GM21423 (cell line): ENCODE measurements around the gene THRSP.
"Not testable (repeated sequence)": the region's sequence is repeated elsewhere in the genome, so short reads cannot be mapped to it uniquely, and the experiment has no call there.

Experiments
- ATAC-seq: cut with Tn5 transposase; IDR thresholded peaks from one replicate; pipeline ENCODE4 v1.9.1; 2021; ENCODE audit warnings: mild to moderate bottlenecking, moderate library complexity; ENCODE audit not compliant: unreplicated experiment

The THRSP gene

DNA sequence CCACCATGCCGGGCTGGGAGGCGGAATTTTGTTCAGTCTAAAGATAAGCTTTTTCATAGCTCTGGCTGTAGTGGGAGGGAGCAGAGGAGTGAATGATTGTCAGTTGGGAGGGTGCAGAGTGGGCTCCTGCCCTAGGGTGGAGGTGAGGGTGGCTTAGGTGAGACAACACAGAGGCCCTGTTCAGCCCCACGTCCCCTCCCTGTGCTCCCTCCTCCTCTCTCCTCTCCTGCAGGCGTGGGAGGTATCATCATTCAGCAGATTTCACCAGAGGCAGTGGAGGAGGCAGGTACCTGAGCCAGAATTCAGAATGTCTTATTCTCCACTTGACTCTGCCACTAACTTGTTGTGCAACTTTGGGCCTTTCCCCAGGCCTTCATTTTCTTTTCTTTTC is 1.7 kb upstream of the THRSP start:
- no peak for ATAC-seq

DNA sequence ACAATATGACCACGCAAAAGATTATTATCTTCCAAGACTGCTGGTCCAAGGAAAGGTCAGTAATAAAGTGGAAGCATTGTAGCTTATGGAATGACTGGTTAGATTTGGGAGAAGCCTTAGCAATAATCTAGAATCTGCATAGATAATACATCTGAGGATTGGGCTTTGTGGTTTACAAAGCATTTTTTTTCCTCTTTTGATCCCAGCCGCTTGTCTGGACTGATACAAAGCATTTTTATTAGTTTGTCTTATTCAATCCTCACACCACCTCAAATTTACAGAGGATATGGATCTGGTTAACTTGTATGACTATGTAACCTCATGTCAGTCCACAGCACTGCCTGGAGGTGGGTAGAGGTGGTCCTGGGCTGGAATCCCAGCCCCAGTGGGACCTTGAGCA is 990 bp upstream of the THRSP start:
- no peak for ATAC-seq

DNA sequence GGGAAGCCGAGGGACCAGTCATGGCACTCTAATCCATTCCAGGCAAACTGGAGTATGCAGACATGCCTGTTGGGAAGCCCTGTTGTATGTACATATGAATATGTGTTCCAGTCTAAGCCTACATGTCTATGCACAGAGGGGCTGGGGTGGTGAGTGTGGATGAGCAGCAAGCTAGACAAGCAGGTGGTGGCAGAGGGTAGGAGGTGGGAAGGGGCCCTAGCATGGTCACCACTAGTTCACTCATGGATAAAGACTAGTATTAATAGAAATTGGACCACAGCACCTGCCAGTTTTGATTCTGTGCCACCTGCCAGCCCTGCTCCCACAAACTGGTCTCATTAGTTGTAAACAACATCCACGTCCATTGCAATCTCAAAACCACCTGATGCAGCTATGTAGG is 1.5 kb downstream of the THRSP start:
- ATAC-seq: no peak

DNA sequence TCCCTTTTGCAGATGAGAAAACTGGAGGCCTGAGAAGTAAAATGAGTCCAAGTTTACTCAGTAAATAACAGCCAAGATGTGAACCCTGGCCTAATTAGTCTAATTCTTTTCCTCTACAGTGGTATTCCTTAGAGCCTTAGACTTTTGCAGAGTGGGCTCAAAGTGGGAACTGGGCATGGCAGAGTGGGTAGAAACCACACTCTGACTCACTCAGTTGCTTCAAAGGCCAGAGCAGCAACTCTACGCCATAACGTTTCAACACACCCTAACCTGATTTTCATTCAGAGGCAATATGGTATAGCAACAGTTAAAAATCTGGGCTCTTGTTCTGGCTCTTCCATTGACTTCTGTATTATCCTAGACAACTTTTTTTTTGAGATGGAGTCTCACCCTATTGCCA is 2.8 kb downstream of the THRSP start:
- no peak for ATAC-seq

DNA sequence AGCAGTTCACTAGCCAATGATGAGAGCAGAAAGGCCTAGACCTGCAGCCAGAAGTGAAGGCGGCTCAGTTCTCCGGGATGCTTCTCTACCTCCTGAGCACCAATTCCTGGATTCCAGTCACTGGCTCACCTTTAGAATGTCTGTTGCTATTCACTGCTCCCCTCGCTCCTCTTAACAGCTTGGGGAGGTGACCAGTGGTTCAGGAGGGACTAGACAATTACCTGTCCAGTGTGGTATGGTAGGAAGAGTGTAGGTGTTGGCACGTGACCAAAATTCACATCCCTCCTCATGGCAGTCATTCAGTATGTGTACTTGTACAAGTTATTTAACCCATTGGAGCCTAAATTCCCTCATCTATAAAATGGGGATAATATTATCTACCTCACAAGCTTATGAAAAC is 4.0 kb downstream of the THRSP start:
- no peak for ATAC-seq

DNA sequence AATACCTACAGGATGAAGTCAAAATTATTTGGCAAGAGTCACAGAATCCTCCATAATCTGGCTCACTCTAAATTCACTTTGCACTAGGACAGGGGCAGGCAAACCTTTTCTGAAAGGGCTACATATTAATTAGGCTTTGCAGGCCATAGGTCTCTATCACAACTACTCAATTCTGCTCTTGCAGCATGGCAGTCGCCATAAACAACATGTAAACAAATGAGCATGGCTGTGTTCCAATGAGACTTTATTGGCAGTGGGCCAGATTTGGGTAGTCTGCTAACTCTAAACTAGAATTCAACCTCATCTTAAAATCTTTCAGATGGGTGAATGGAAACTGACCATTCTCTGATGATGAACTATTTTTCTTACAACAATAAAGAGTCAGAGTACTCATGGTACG is 5.8 kb downstream of the THRSP start:
- no peak for ATAC-seq

DNA sequence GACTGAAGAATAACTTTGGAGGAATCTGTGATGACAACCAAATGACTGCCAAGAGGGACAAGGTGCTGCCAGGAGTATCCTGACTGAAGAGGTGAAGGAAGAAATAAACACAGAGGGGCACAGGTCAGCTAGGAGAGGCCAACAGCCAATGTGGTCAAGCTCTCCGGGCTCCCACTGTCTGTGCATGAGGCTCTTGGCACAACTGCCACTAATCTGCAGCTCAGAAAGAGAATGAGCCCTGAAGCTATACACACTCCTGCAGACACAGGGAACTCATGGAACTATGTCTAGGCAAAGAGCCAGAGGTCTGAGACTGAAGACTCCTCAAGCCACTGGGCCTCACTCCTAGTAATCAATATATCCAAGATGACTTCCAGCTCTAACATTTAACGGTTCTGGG is 7.0 kb downstream of the THRSP start:
- ATAC-seq: no peak

DNA sequence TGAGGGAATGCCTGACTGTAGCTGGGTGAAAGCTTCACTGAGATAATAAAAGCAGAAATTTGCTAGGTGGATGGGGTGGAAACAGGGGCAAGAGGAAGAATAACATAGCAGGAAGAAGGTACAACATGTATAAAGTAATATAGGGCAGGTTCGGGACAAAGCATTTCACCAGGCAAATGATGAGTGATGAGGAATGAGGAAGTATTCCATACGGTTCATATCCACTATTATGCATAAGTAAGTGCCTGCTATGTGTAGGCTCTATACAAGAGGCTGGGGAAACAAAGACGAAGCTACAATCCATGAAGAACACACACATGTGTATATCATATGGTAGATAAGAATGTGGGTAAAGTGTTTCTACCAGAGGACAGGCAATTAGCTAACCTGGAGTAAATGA is 8.1 kb downstream of the THRSP start:
- no peak for ATAC-seq

DNA sequence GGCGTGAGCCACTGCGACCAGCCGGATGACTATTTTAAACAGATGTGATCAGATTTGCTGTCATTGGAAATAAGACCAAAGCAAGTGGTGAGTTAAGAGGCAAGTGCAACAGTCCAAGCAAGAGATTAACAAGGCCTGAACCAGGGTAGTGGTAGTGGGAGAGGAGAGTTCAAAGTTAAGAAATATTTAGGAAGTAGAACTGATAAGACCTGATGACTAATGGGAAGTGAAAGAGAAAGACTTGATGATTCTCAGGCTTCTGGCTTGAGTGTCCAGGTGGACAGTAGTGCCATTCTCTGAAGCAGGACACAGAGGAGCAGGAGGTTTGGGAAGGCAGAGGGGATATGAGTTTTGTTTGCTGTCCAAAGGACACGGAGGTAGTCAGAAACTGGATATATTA is 8.8 kb downstream of the THRSP start:
- ATAC-seq: no peak

DNA sequence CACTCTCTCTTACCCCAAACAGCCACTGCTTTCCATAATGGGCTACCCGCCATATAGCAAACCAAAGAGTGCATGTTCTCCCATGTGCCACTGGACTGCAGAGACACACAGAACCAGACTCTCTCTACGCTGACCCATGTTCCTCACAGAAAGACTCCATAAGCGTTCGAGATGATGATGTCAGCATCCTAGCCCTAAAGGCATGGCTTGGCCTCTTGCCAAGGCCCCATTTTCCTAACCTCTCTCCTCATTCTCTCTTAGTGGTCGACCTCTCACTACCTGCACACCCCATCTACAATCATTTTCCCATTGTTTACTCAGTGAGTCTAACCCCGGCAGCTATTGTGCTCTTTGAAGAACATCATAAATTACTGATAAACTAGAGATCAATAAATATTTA is 11.1 kb downstream of the THRSP start:
- ATAC-seq: no peak

DNA sequence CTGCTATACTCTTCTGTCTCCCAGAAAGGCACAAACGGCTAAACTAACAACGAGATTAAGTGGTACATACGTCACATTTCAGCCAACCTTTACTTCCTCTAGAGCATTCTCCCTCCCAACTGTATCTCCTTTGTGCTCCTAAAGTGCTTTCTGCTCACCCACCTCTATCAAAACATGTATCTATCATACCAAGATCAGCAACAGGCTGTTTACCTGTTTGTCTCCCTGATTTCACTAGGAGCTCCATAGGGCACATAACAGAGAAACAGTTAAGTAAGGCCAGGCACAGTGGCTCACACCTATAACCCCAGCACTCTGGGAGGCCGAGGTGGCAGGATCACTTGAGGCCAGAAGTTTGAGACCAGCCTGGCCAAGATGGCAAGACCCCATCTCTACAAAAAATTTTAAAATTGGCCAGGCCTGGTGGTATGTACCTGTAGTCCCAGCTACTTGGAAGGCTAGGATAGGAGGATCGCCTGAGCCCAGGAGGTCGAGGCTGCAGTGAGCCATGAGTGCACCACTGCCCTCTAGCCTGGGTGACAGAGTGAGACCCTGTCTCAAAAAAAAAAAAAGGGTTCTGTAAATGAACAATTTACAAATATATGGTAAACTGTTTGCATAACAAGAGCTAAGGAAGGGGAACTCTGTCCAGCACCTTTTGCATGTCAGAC is 13.2 kb downstream of the THRSP start:
- ATAC-seq: no peak

DNA sequence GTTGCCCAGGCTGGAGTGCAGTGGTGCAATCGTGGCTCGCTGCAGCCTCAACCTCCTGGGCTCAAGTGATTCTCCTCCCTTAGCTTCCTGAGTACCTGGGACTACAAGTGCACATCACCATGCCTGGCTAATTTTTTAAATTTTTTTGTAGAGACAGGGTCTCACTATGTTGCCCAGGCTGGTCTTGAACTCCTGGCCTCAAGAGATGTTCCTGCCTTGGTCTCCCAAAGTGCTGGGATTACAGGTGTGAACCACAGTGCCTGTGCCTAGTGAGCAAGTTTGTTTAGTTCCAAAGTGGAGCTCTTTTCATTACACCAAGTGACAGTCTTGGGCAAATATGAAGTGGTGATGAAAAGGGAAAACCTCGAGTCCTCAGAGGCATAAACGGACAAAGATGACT is 13.9 kb downstream of the THRSP start:
- not testable (repeated sequence) for ATAC-seq

DNA sequence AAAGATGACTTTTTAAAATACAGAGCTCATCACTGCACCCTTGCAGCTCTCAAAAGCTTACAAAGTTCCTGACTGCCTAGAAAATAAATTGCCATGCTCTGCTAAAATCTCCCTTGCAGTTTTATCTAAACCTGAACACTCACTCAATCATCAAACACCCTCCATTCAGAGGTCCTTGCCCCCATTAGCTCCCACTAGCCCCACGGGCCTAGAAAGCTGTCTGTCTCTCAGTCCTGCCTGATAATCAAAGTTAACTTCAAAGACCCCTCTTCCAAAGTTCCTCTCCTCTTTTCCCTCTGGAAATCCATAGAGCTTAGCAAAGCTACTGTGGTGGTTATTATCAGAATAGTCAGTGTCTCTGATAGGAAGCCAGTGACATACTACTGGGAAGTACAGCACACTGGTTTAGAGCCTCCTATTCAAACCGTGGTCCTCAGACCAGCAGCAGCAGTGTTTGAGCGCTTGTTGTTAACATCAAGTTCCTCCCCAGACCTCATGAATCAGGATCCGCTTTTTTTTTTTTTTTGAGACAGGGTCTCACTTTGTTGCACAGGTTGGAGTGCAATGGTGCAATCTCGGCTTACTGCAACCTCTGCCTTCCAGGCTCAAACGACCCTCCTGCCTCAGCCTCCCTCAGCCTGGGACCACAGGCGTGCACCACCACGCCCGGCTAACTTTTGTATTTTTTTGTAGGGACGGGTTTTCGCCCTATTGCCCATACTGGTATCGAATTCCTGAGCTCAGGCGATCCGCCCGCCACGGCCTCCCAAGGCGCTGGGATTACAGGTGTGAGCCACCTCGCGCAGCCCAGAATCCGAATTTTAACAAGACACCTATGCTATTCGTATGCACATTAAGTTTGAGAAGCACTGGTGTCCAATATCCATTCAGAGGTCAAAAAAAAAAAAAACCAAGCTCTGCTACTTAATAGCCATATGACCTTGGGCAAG is 14.8 kb downstream of the THRSP start:
- ATAC-seq: no peak

DNA sequence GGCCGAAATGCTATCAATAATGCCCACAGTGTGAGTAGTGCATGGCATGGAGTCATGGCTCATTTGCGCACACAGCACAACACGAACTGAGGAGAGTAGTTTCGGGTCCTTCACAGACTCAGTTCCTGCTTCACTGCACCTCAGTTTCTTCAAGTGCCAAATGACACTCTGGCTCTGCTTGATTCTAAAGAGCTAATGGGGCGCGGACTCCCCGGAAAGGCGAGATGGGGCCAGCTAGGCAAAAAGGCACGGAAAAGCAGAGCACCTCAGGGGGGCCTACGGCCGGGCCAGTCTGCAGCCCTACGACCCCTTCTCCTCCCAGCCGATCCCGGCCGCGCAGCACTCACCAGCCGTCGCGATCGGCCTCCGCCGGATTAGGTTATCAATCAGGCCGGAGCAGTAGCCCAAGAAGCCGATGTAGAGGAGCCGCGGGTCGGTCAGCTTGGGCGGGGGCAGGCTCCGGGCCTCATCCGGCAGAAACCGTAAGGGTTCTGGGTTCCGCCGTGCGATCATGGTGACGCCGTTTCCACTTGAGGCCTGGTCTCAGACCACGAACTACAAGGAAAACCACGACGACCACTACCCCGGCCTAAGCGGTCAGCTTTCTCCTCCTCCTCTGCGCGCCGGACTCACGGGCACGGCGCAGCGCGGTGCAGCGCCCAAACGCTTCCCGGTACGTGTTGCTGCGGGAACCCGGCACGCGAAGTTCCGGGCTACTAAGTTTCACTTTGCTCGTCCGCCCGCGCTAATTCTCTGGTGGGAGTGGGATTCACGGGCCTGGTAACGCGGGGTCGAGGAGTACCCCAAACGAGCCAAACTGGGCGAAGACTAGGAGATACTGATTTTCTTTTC is 15.8 kb downstream of the THRSP start, which contains the start of gene NDUFC2:
Gene NDUFC2 (minus strand): TSS at position 631 of the 852 bp plus-strand sequence. CDS start 118 bp downstream, at position 513.
- ATAC-seq: peak; percentile 74

DNA sequence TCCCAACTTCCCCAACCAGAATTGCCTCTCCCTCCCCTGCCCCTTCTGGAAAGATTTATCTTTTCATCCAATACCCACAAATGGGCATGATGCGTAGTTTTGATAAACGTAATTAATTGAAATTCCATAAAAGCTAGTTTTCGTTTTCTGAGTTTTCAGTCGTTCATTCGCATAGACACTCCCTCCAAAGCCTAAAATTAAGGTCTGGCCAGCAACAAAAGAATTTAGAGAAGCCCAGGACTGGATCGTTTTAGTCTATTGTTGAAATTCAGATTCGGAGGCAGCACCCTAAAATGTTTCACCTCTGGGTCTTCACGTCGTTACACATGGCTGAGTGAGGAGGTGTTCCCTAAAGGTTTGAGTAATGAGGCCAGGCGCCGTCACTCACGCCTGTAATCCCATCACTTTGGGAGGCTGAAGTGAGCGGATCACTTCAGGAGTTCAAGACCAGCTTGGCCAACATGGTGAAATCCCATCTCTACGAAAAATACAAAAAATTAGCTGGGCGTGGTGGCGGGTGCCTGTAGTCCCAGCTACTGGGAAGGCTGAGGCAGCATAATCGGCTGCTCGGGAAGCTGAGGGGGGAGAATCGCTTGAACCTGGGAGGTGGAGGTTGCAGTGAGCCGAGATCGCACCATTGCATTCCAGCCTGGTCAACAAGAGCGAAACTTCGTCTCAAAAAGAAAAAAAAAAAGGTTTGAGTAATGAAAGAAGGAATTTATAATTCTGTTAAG is 16.6 kb downstream of the THRSP start:
- no peak for ATAC-seq

DNA sequence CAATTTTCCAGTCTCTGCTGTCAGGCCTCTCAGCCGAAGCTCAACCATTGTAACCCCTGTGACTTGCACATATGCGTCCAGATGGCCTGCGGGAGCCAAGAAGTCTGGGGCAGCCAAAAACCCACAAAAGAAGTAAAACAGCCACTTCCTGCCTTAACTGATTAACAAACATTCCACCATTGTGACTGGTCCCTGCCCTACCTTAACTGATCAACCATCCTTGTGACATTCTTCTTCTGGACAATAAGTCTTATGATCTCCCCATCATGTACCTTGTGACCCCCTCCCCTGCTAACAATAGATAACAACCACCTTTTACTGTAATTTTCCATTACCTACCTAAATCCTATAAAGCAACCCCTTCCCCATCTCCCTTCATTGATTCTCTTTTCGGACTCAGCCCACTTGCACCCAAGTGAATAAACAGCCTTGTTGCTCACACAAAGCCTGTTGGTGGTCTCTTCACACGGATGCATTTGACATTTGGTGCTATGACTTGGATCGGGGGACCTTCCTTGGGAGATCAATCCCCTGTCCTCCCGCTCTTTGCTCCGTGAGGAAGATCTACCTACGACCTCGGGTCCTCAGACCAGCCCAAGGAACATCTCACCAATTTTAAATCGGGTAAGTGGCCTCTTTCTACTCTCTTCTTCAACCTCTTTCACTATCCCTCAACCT is 17.3 kb downstream of the THRSP start:
- ATAC-seq: no peak

DNA sequence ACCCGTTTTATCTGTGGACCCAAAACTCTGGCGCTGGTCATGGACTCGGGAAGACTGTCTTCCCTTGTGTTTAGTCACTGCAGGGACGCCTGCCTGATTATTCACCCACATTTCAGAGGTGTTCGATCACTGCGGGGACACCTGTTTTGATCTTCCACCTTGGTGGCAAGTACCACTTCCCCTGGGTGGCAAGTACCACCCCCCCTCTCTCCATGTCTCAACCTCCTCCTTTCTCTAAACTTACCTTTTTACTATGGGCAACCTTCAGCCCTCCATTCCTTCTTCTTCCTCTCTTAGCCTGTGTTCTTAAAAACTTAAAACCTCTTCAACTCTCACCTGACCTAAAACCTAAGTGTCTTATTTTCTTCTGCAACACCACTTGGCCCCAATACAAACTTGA is 17.9 kb downstream of the THRSP start:
- ATAC-seq: no peak

DNA sequence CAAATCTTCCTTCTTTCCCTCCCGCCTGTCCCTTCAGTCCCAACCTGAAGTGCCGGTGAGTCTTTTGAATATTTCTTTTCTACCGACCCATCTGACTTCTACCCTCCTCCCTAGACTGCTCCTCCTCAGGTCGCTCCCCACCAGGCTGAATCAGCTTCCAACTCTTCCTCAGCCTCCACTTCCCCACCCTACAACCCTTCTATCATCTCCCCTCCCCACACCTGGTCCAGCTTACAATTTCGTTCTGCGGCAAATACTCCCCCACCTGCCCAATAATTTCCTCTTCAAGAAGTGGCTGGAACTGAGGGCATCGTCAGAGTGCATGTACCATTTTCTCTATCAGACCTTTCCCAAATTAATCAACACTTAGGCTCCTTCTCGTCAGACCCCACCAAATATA is 18.5 kb downstream of the THRSP start:
- no peak for ATAC-seq

DNA sequence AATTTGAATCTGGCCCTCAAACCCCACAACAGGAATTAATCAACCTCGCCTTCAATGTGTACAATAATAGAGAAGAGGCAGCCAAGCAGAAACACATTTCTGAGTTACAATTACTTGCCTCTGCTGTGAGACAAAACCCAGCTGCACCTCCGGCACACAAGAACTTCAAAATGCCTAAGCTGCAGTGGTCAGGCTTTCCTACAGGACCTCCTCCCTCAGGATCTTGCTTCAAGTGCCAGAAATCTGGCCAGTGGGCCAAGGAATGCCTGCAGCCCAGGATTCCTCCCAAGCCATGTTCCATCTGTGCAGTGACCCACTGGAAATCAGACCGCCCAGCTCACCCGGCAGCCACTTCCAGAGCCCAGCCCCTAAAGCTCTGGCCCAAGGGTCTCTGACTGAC is 19.4 kb downstream of the THRSP start:
- no peak for ATAC-seq

DNA sequence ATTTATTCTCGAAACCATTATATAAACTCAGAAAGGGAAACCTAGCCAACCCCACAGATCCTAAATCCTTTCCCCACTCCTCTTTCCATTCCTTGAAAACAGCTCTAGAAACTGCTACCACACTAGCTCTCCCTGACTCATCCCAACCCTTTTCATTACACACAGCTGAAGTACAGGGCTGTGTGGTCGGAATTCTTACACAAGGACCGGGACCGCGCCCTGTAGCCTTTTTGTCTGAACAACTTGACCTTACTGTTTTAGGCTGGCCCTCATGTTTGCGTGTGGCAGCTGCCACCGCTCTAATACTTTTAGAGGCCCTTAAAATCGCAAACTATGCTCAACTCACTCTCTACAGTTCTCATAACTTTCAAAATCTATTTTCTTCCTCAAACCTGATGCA is 20.8 kb downstream of the THRSP start:
- ATAC-seq: not testable (repeated sequence)
